ENCODE results near the gene SHANK1.

Gene SHANK1

DNA sequence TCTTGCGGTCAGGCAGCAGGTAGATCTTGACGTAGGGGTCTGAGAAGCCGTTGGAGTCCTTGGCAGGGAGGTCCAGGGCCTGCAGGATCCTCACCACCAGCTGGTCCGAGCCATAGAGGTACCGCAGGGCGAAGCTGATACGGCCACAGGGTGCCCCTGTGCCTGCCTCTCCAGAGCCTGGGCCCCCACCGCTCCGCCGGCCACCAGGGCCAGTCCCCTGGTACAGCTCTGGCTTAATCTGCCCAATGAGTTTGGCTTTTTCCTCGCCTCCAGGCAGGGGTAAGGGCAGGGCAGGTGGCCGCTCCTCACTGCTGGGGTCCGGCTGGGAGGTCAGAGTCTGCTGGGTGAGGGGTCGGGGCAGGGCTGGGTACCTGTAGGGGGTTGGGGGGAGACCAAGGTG lies 89.8 kb downstream of the SHANK1 start:
- Histone ChIP-seq H2BK120ac (ENCODE audit: low read depth, low read length) (no peak overlapping the region), H3K4me3 (ENCODE audit: low read length in 2 of 2) (no peak overlapping the region), H3K4ac (ENCODE audit: low read length) (no peak overlapping the region), H3K14ac (ENCODE audit: low read length) (peak overlapping the region; percentile 27), H3K23ac (ENCODE audit: low read depth, low read length, poor library complexity) (no peak overlapping the region), H4K8ac (ENCODE audit: low read depth, low read length) (no peak overlapping the region), H3K4me2 (ENCODE audit: insufficient read depth, low read length, poor library complexity, severe bottlenecking) (no peak overlapping the region), H3K79me1 (ENCODE audit: low read depth, low read length) (no peaks in the 10 kb centered on the region), H3K27ac (replicated peaks; ENCODE audit: low read length) (no peak overlapping the region), H2BK15ac (ENCODE audit: low read length) (no peak overlapping the region), H4K91ac (ENCODE audit: low read depth, low read length, poor library complexity) (no peak overlapping the region), H3K36me3 (replicated peaks in 1 of 2; ENCODE audit: control insufficient read depth in 2 of 2, insufficient read depth in 2 of 2, low read length in 2 of 2) (no peaks in the 10 kb centered on the region), H2AFZ (ENCODE audit: low read length) (no peak overlapping the region), H2BK5ac (ENCODE audit: low read length) (no peak overlapping the region), H3K27me3 (ENCODE audit: control insufficient read depth in 3 of 3, insufficient read depth in 3 of 3, low read depth in 1 of 3, low read length in 3 of 3) (peaks cover 0 to 13% (median 0%) of the 10 kb centered on the region in 3 experiments), H3K4me1 (ENCODE audit: control insufficient read depth in 2 of 2, insufficient read depth in 1 of 2, low read depth in 1 of 2, low read length in 2 of 2) (no peaks in the 10 kb centered on the region), H2AK5ac (ENCODE audit: low read depth, low read length) (no peak overlapping the region), H3K9me3 (replicated peaks in 1 of 2; ENCODE audit: control insufficient read depth in 2 of 2, insufficient read depth in 1 of 2, low read depth in 1 of 2, low read length in 2 of 2) (peaks cover 8 to 10% of the 10 kb centered on the region in 2 donors), H3K18ac (ENCODE audit: low read length) (peak overlapping the region; percentile 52), H2BK12ac (ENCODE audit: low read length) (no peak overlapping the region), H3K9ac (ENCODE audit: low read depth, low read length, poor library complexity) (no peak overlapping the region)
- DNase-seq (ENCODE audit: low spot score): no peak
- WGBS, 2 donors (ENCODE audit: extremely low coverage in 2 of 2, insufficient read length in 2 of 2, insufficient replicate concordance in 1 of 2): no CpG with 5 or more reads among the region's 14 CpGs

DNA sequence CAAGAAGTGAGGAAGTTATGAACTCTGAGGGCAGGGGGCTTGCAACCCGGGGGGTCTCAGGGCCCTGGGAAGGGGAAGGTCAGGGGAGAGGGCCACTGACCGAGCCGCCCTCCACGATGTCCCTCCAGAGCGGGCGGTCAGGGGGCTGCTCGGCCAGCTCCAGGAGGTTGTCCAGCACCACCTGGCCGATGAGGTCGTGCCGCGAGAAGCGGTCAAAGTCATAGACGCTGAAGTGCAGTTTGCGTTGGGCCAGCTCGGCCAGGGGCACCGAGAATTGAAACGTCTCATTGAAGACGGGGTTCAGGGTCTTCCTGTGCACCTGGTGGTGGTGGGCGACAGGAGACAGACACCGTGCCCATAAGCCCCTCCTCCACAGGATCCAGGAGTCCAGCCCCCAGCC lies 90.4 kb downstream of the SHANK1 start:
- Histone ChIP-seq H4K91ac (ENCODE audit: low read depth, low read length, poor library complexity) (no peak overlapping the region), H3K79me1 (ENCODE audit: low read depth, low read length) (no peaks in the 10 kb centered on the region), H3K27me3 (ENCODE audit: control insufficient read depth in 3 of 3, insufficient read depth in 3 of 3, low read depth in 1 of 3, low read length in 3 of 3) (peaks cover 0 to 14% (median 0%) of the 10 kb centered on the region in 3 experiments), H3K4me2 (ENCODE audit: insufficient read depth, low read length, poor library complexity, severe bottlenecking) (no peak overlapping the region), H3K18ac (ENCODE audit: low read length) (peak overlapping the region; percentile 69), H3K14ac (ENCODE audit: low read length) (peak overlapping the region; percentile 50), H2AK5ac (ENCODE audit: low read depth, low read length) (no peak overlapping the region), H2BK15ac (ENCODE audit: low read length) (no peak overlapping the region), H4K8ac (ENCODE audit: low read depth, low read length) (no peak overlapping the region), H3K9ac (ENCODE audit: low read depth, low read length, poor library complexity) (no peak overlapping the region), H3K4me1 (ENCODE audit: control insufficient read depth in 2 of 2, insufficient read depth in 1 of 2, low read depth in 1 of 2, low read length in 2 of 2) (no peaks in the 10 kb centered on the region), H2BK5ac (ENCODE audit: low read length) (no peak overlapping the region), H3K4me3 (ENCODE audit: low read length in 2 of 2) (no peak overlapping the region), H2BK12ac (ENCODE audit: low read length) (no peak overlapping the region), H3K23ac (ENCODE audit: low read depth, low read length, poor library complexity) (peak overlapping the region; percentile 92), H3K36me3 (replicated peaks in 1 of 2; ENCODE audit: control insufficient read depth in 2 of 2, insufficient read depth in 2 of 2, low read length in 2 of 2) (no peaks in the 10 kb centered on the region), H3K9me3 (replicated peaks in 1 of 2; ENCODE audit: control insufficient read depth in 2 of 2, insufficient read depth in 1 of 2, low read depth in 1 of 2, low read length in 2 of 2) (peaks cover 4 to 8% of the 10 kb centered on the region in 2 donors), H2BK120ac (ENCODE audit: low read depth, low read length) (no peak overlapping the region), H2AFZ (ENCODE audit: low read length) (no peak overlapping the region), H3K4ac (ENCODE audit: low read length) (no peak overlapping the region), H3K27ac (replicated peaks; ENCODE audit: low read length) (no peak overlapping the region)
- DNase-seq (ENCODE audit: low spot score): no peak
- WGBS, 2 donors (ENCODE audit: extremely low coverage in 2 of 2, insufficient read length in 2 of 2, insufficient replicate concordance in 1 of 2): no CpG with 5 or more reads among the region's 20 CpGs

DNA sequence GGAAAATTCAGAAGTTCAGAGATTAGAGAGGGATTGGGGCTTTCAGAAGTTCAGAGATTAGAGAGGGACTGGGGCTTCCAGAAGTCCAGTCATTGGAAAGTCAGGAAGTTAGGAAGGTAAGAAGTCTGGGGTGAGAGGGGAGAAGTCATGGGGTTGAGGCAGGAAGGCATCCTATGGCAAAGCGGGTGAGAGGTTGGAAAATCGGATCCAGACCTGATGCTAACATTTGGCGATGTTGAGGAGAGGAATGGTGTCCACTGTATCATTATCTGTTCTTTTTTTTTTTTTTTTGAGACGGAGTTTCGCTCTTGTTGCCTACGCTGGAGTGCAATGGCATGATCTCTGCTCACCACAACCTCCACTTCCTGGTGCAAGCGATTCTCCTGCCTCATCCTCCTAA lies 91.1 kb downstream of the SHANK1 start:
- Histone ChIP-seq H2BK5ac (ENCODE audit: low read length) (no peak overlapping the region), H3K27ac (replicated peaks; ENCODE audit: low read length) (no peak overlapping the region), H3K23ac (ENCODE audit: low read depth, low read length, poor library complexity) (no peak overlapping the region), H3K9ac (ENCODE audit: low read depth, low read length, poor library complexity) (no peak overlapping the region), H2AK5ac (ENCODE audit: low read depth, low read length) (no peak overlapping the region), H3K18ac (ENCODE audit: low read length) (no peak overlapping the region), H2BK12ac (ENCODE audit: low read length) (no peak overlapping the region), H3K4me3 (ENCODE audit: low read length in 2 of 2) (no peak overlapping the region), H3K4me2 (ENCODE audit: insufficient read depth, low read length, poor library complexity, severe bottlenecking) (no peak overlapping the region), H2BK15ac (ENCODE audit: low read length) (no peak overlapping the region), H3K27me3 (ENCODE audit: control insufficient read depth in 3 of 3, insufficient read depth in 3 of 3, low read depth in 1 of 3, low read length in 3 of 3) (peaks cover 0 to 14% (median 0%) of the 10 kb centered on the region in 3 experiments), H3K36me3 (replicated peaks in 1 of 2; ENCODE audit: control insufficient read depth in 2 of 2, insufficient read depth in 2 of 2, low read length in 2 of 2) (no peaks in the 10 kb centered on the region), H3K4ac (ENCODE audit: low read length) (no peak overlapping the region), H3K4me1 (ENCODE audit: control insufficient read depth in 2 of 2, insufficient read depth in 1 of 2, low read depth in 1 of 2, low read length in 2 of 2) (no peaks in the 10 kb centered on the region), H4K8ac (ENCODE audit: low read depth, low read length) (no peak overlapping the region), H2AFZ (ENCODE audit: low read length) (no peak overlapping the region), H4K91ac (ENCODE audit: low read depth, low read length, poor library complexity) (no peak overlapping the region), H2BK120ac (ENCODE audit: low read depth, low read length) (no peak overlapping the region), H3K9me3 (replicated peaks in 1 of 2; ENCODE audit: control insufficient read depth in 2 of 2, insufficient read depth in 1 of 2, low read depth in 1 of 2, low read length in 2 of 2) (peaks cover 0 to 3% of the 10 kb centered on the region in 2 donors), H3K14ac (ENCODE audit: low read length) (no peak overlapping the region), H3K79me1 (ENCODE audit: low read depth, low read length) (no peaks in the 10 kb centered on the region)
- no CpG with 5 or more reads among the region's 7 CpGs for WGBS, 2 donors (ENCODE audit: extremely low coverage in 2 of 2, insufficient read length in 2 of 2, insufficient replicate concordance in 1 of 2)
- no peak for DNase-seq (ENCODE audit: low spot score)

DNA sequence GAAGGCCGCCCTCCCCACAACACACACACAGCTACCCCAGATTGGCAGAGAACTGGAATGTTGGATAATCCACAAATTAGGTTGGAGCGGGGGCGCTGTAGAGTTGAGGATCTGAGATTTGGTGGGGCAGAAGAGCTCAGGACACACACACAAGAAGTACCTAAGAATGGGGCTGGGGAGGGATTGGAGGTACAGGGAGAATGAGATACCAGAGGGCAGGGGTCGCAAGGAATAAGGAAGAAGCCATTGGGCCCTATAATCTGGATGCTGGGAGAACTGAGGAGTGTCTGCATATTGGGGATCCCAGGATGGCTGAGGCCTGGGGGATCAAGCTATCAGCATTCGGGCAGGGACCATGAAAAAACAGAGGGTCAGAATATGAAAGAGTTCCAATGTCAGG lies 91.5 kb downstream of the SHANK1 start:
- no peaks in the 10 kb centered on the region for H3K79me1 ChIP-seq (ENCODE audit: low read depth, low read length)
- H3K4me1 ChIP-seq (ENCODE audit: control insufficient read depth in 2 of 2, insufficient read depth in 1 of 2, low read depth in 1 of 2, low read length in 2 of 2): no peaks in the 10 kb centered on the region
- no peak overlapping the region for H3K4me3 ChIP-seq (ENCODE audit: low read length in 2 of 2)
- H2AFZ ChIP-seq (ENCODE audit: low read length): no peak overlapping the region
- no peak overlapping the region for H3K14ac ChIP-seq (ENCODE audit: low read length)
- H3K23ac ChIP-seq (ENCODE audit: low read depth, low read length, poor library complexity): no peak overlapping the region
- no peak overlapping the region for H2BK12ac ChIP-seq (ENCODE audit: low read length)
- H2BK120ac ChIP-seq (ENCODE audit: low read depth, low read length): no peak overlapping the region
- no peaks in the 10 kb centered on the region for H3K36me3 ChIP-seq (replicated peaks in 1 of 2; ENCODE audit: control insufficient read depth in 2 of 2, insufficient read depth in 2 of 2, low read length in 2 of 2)
- H3K4ac ChIP-seq (ENCODE audit: low read length): no peak overlapping the region
- H3K9ac ChIP-seq (ENCODE audit: low read depth, low read length, poor library complexity): no peak overlapping the region
- no peak overlapping the region for H3K18ac ChIP-seq (ENCODE audit: low read length)
- no peak overlapping the region for H2AK5ac ChIP-seq (ENCODE audit: low read depth, low read length)
- H4K91ac ChIP-seq (ENCODE audit: low read depth, low read length, poor library complexity): no peak overlapping the region
- no peak overlapping the region for H3K4me2 ChIP-seq (ENCODE audit: insufficient read depth, low read length, poor library complexity, severe bottlenecking)
- H2BK5ac ChIP-seq (ENCODE audit: low read length): no peak overlapping the region
- no peak overlapping the region for H3K27ac ChIP-seq (replicated peaks; ENCODE audit: low read length)
- DNase-seq (ENCODE audit: low spot score): no peak
- H4K8ac ChIP-seq (ENCODE audit: low read depth, low read length): no peak overlapping the region
- no peak overlapping the region for H2BK15ac ChIP-seq (ENCODE audit: low read length)
- no peaks in the 10 kb centered on the region for H3K9me3 ChIP-seq (replicated peaks in 1 of 2; ENCODE audit: control insufficient read depth in 2 of 2, insufficient read depth in 1 of 2, low read depth in 1 of 2, low read length in 2 of 2)
- H3K27me3 ChIP-seq (ENCODE audit: control insufficient read depth in 3 of 3, insufficient read depth in 3 of 3, low read depth in 1 of 3, low read length in 3 of 3): peaks cover 0 to 14% (median 0%) of the 10 kb centered on the region in 3 experiments
- no CpG with 5 or more reads among the region's 5 CpGs for WGBS, 2 donors (ENCODE audit: extremely low coverage in 2 of 2, insufficient read length in 2 of 2, insufficient replicate concordance in 1 of 2)

All from neuronal stem cell (in vitro differentiated cells).